CD14-positive monocyte (primary cell): ENCODE data around the gene CORO1C. TPM values are rescaled to one million over a fixed set of nuclear protein-coding genes. Genes with fewer than 3 reads are reported as not detected.
A peak's percentile ranks its signal among the peaks of the same experiment; 100 is the strongest.

Source experiments
- DNase-seq, 3 donors: peaks; one replicate each; pipeline ENCODE4 v3.0.0-alpha.2; 2011 to 2022
- H2AFZ ChIP-seq: 2 replicates; pipeline ENCODE4 v1.6.0; 2012; ENCODE audit warnings: mild to moderate bottlenecking, low read depth, low read length, inconsistent platforms; ENCODE audit not compliant: insufficient read depth, poor library complexity, severe bottlenecking
- H3K27ac ChIP-seq, 2 donors: 1 replicate in 1 of 2; 2 replicates in 1 of 2; pipeline ENCODE4 v1.5.1; 2012 to 2013; ENCODE audit warnings: low read length in 2 of 2, control low read depth in 1 of 2, inconsistent platforms in 1 of 2, low read depth in 1 of 2, mild to moderate bottlenecking in 1 of 2
- H3K27me3 ChIP-seq, 2 donors: one replicate each; pipeline versions ENCODE4 v1.6.0 to v1.6.1; 2011 to 2013; ENCODE audit warnings: low read length in 2 of 2; ENCODE audit not compliant: control insufficient read depth in 2 of 2, insufficient read depth in 2 of 2
- H3K36me3 ChIP-seq, 2 donors: replicated peaks in 1 of 2; 1 replicate in 1 of 2; 2 replicates in 1 of 2; pipeline versions ENCODE4 v1.5.1 to v1.6.1; 2012 to 2013; ENCODE audit warnings: low read length in 2 of 2, control low read depth in 1 of 2, inconsistent platforms in 1 of 2, mild to moderate bottlenecking in 1 of 2; ENCODE audit not compliant: insufficient read depth in 2 of 2, control insufficient read depth in 1 of 2
- H3K4me1 ChIP-seq, 2 donors: 1 replicate in 1 of 2; 2 replicates in 1 of 2; pipeline versions ENCODE4 v1.5.1 to v1.6.1; 2012 to 2013; ENCODE audit warnings: low read length in 2 of 2, control low read depth in 1 of 2, inconsistent platforms in 1 of 2, mild to moderate bottlenecking in 1 of 2, moderate library complexity in 1 of 2; ENCODE audit not compliant: insufficient read depth in 2 of 2, control insufficient read depth in 1 of 2
- H3K4me2 ChIP-seq: replicated peaks from 2 replicates; pipeline ENCODE3; 2012; ENCODE audit warnings: low read length, moderate library complexity, mild to moderate bottlenecking; ENCODE audit not compliant: poor library complexity, severe bottlenecking; ENCODE audit errors: extremely low read depth
- H3K4me3 ChIP-seq, 3 experiments: fragments of 200-600 bp in 1 of 3; sonication (generic) in 1 of 3; replicated peaks in 1 of 3; 1 replicate in 2 of 3; 2 replicates in 1 of 3; pipeline ENCODE4 v1.5.1; 2011 to 2013; ENCODE audit warnings: low read length in 3 of 3, mild to moderate bottlenecking in 3 of 3, control low read depth in 2 of 3, low read depth in 2 of 3, inconsistent platforms in 1 of 3, moderate library complexity in 1 of 3
- H3K79me2 ChIP-seq: 2 replicates; pipeline ENCODE4 v1.6.0; 2012; ENCODE audit warnings: mild to moderate bottlenecking, control low read depth, inconsistent platforms, low read length, moderate library complexity; ENCODE audit not compliant: insufficient read depth
- H3K9ac ChIP-seq: 2 replicates; pipeline ENCODE4 v1.6.0; 2017; ENCODE audit warnings: low read length, mild to moderate bottlenecking; ENCODE audit not compliant: insufficient read depth, poor library complexity, severe bottlenecking
- H3K9me3 ChIP-seq, 2 donors: replicated peaks in 1 of 2; 1 replicate in 1 of 2; 2 replicates in 1 of 2; pipeline versions ENCODE4 v1.5.1 to v1.6.1; 2012 to 2013; ENCODE audit warnings: low read length in 2 of 2, control low read depth in 1 of 2; ENCODE audit not compliant: control insufficient read depth in 1 of 2, insufficient read depth in 1 of 2
- H4K20me1 ChIP-seq: 2 replicates; pipeline ENCODE4 v1.6.0; 2012; ENCODE audit warnings: mild to moderate bottlenecking, low read length, control low read depth, moderate library complexity; ENCODE audit not compliant: insufficient read depth
- H3K27ac Mint-ChIP-seq, 7 donors: one replicate each; pipeline ENCODE4 v1.8.0; 2020; ENCODE audit warnings: mild to moderate bottlenecking in 7 of 7, mixed read lengths in 7 of 7, moderate library complexity in 6 of 7, inconsistent platforms in 2 of 7
- H3K27me3 Mint-ChIP-seq, 3 donors: one replicate each; pipeline ENCODE4 v1.8.0; 2021 to 2022; ENCODE audit warnings: low read depth in 3 of 3, mild to moderate bottlenecking in 3 of 3, mixed read lengths in 3 of 3, moderate library complexity in 3 of 3, inconsistent platforms in 1 of 3
- H3K36me3 Mint-ChIP-seq, 2 donors: one replicate each; pipeline ENCODE4 v1.8.0; 2020; ENCODE audit warnings: mixed read lengths in 2 of 2, inconsistent platforms in 1 of 2, mild to moderate bottlenecking in 1 of 2
- H3K4me1 Mint-ChIP-seq: one replicate; pipeline ENCODE4 v1.8.0; 2020; ENCODE audit warnings: mild to moderate bottlenecking, mixed read lengths
- H3K4me3 Mint-ChIP-seq, 2 donors: one replicate each; pipeline ENCODE4 v1.8.0; 2020; ENCODE audit warnings: mild to moderate bottlenecking in 2 of 2, mixed read lengths in 2 of 2, moderate library complexity in 1 of 2
- H3K9me3 Mint-ChIP-seq, 7 donors: one replicate each; pipeline ENCODE4 v1.8.0; 2020 to 2022; ENCODE audit warnings: mixed read lengths in 7 of 7, mild to moderate bottlenecking in 6 of 7, moderate library complexity in 6 of 7, inconsistent platforms in 2 of 7
- CTCF ChIP-seq: fragments of 200-600 bp; IDR thresholded peaks from one replicate; pipeline ENCODE4 v1.8.0; 2022; ENCODE audit warnings: antibody characterized with exemption, mild to moderate bottlenecking
- WGBS: methylation state at CpG from one replicate; pipeline ENCODE4 v1.1.5; 2013; ENCODE audit warnings: missing lambda C conversion rate; ENCODE audit not compliant: insufficient coverage; 5-methylcytosine and 5-hydroxymethylcytosine counted together
- intact Hi-C, 2 donors: fragments of 100-400 bp; cut with micrococcal nuclease; formaldehyde crosslinking; loops; one replicate each; pipeline versions ENCODE4 v1.15.0 to v1.15.1; 2023
- polyA plus RNA-seq, 3 donors: library from polyadenylated mRNA; depleted of rRNA in 1 of 3; unstranded in 2 of 3; stranded (reverse) in 1 of 3; fragments of 300-500 nt in 2 of 3; fragments of >200 nt in 1 of 3; fragmentation: Illumina TruSeq in 2 of 3; gene quantifications; 1 replicate in 2 of 3; 2 replicates in 1 of 3; pipeline ENCODE4 v1.2.3, GENCODE V29; 2012 to 2021

CORO1C gene
- polyA plus RNA-seq, 3 donors: 77.5 to 285 (median 229) TPM

GRCh38 chr12:108665608-108666202 is 65.6 kb downstream of the CORO1C start:
- H3K9me3 ChIP-seq: no peaks in the 10 kb centered on the region
- TF ChIP-seq CTCF: no peak
- peaks cover 87% of the 10 kb centered on the region for H3K79me2 ChIP-seq
- H3K27me3 ChIP-seq: no peaks in the 10 kb centered on the region
- H3K27ac Mint-ChIP-seq: peak overlapping the region; percentile 97 to 99 (median 99)
- no peak overlapping the region for H3K4me3 ChIP-seq
- H3K4me3 Mint-ChIP-seq: peak overlapping the region in 1 of 2 donors; percentile 13
- H3K27me3 Mint-ChIP-seq: no peaks in the 10 kb centered on the region
- no peak for DNase-seq
- WGBS: no CpG with 5 or more reads among the region's 6 CpGs
- intact Hi-C loops: loop anchor here (2.0 to 10.0 kb wide), 6 partner anchors 37 to 289 kb away; partner anchors contain the start of genes CORO1C (in 1 of the 2) and ISCU (in 1 of the 2)
- H3K4me1 ChIP-seq: peaks cover 54 to 61% of the 10 kb centered on the region in 2 donors
- no peak overlapping the region for H2AFZ ChIP-seq
- peaks cover 0 to 3% (median 0%) of the 10 kb centered on the region in 7 donors for H3K9me3 Mint-ChIP-seq
- peaks cover 13% of the 10 kb centered on the region for H4K20me1 ChIP-seq
- H3K36me3 Mint-ChIP-seq: peaks cover 40 to 51% of the 10 kb centered on the region in 2 donors
- peak overlapping the region; percentile 42 for H3K9ac ChIP-seq
- peaks cover 9 to 16% of the 10 kb centered on the region in 2 donors for H3K36me3 ChIP-seq
- H3K4me2 ChIP-seq: no peak overlapping the region
- peaks cover 59% of the 10 kb centered on the region for H3K4me1 Mint-ChIP-seq
- peak overlapping the region; percentile 66 to 95 for H3K27ac ChIP-seq

GRCh38 chr12:108664338-108665258 is 66.7 kb downstream of the CORO1C start:
- H3K27ac ChIP-seq: peak overlapping the region; percentile 88 to 95
- H3K36me3 ChIP-seq: peaks cover 13 to 27% of the 10 kb centered on the region in 2 donors
- intact Hi-C loops: loop anchor here (2.0 to 10.0 kb wide), 6 partner anchors 38 to 290 kb away; partner anchors contain the start of genes CORO1C (in 1 of the 2) and ISCU (in 1 of the 2)
- H3K9me3 ChIP-seq: no peaks in the 10 kb centered on the region
- peaks cover 18% of the 10 kb centered on the region for H4K20me1 ChIP-seq
- H3K4me3 ChIP-seq: peak overlapping the region; percentile 5 to 67 (median 43)
- peak; percentile 93 for TF ChIP-seq CTCF
- H3K27ac Mint-ChIP-seq: peak overlapping the region; percentile 97 to 99 (median 99)
- no peak overlapping the region for H2AFZ ChIP-seq
- peak overlapping the region; percentile 68 for H3K9ac ChIP-seq
- H3K4me2 ChIP-seq: peak overlapping the region; percentile 76
- peaks cover 40 to 48% of the 10 kb centered on the region in 2 donors for H3K36me3 Mint-ChIP-seq
- H3K27me3 Mint-ChIP-seq: no peaks in the 10 kb centered on the region
- peaks cover 54 to 61% of the 10 kb centered on the region in 2 donors for H3K4me1 ChIP-seq
- peak overlapping the region; percentile 61 to 86 for H3K4me3 Mint-ChIP-seq
- H3K27me3 ChIP-seq: no peaks in the 10 kb centered on the region
- peak; percentile 95 to 97 (median 95) for DNase-seq
- no peaks in the 10 kb centered on the region for H3K9me3 Mint-ChIP-seq
- H3K4me1 Mint-ChIP-seq: peaks cover 59% of the 10 kb centered on the region
- 0% methylated on average over 1 of the region's 5 CpGs for WGBS
- H3K79me2 ChIP-seq: peaks cover 86% of the 10 kb centered on the region
